HG02763 (cell line): ENCODE results near the gene TECPR2.
A peak's percentile ranks its signal among the peaks of the same experiment; 100 is the strongest.
"Not testable (repeated sequence)": the region's sequence is repeated elsewhere in the genome, so short reads cannot be mapped to it uniquely, and the experiment has no call there.

Source experiments
- ATAC-seq: cut with Tn5 transposase; IDR thresholded peaks from one replicate; pipeline ENCODE4 v1.9.1; 2021; ENCODE audit warnings: mild to moderate bottlenecking, moderate library complexity; ENCODE audit not compliant: unreplicated experiment

TECPR2 gene

GRCh38 chr14:102524451-102525218 lies 161.9 kb downstream of the TECPR2 start:
- ATAC-seq, result peak; percentile 93

GRCh38 chr14:102525219-102525928 lies 162.6 kb downstream of the TECPR2 start:
- ATAC-seq, result no peak

GRCh38 chr14:102525929-102526497 lies 163.3 kb downstream of the TECPR2 start:
- no peak for ATAC-seq

GRCh38 chr14:102528431-102529170 lies 165.9 kb downstream of the TECPR2 start:
- ATAC-seq, result no peak

GRCh38 chr14:102530828-102531478 lies 168.2 kb downstream of the TECPR2 start:
- no peak for ATAC-seq

GRCh38 chr14:102532204-102532658 lies 169.5 kb downstream of the TECPR2 start:
- no peak for ATAC-seq

- no peak for ATAC-seq
Measured at GRCh38 chr14:102537981-102538601, 175.3 kb downstream of the TECPR2 start.

- ATAC-seq, result no peak
Measured at GRCh38 chr14:102538602-102539543, 176.1 kb downstream of the TECPR2 start.

GRCh38 chr14:102539544-102540314 lies 177.0 kb downstream of the TECPR2 start:
- no peak for ATAC-seq

GRCh38 chr14:102540315-102541028 lies 177.7 kb downstream of the TECPR2 start:
- ATAC-seq, result no peak

- ATAC-seq, result not testable (repeated sequence)
Measured at GRCh38 chr14:102541029-102541491, 178.3 kb downstream of the TECPR2 start.

GRCh38 chr14:102541771-102542170 lies 179.0 kb downstream of the TECPR2 start:
- ATAC-seq, result no peak

GRCh38 chr14:102544046-102544746 lies 181.5 kb downstream of the TECPR2 start:
- no peak for ATAC-seq

- no peak for ATAC-seq
Measured at GRCh38 chr14:102544747-102545460, 182.2 kb downstream of the TECPR2 start.

GRCh38 chr14:102545461-102546265 lies 182.9 kb downstream of the TECPR2 start:
- no peak for ATAC-seq
